H1 (cell line): Measurements from ENCODE around the gene HBS1L. TPM values are rescaled to one million over a fixed set of nuclear protein-coding genes. Genes with fewer than 3 reads are reported as not detected.

Source experiments
- ASH2L ChIP-seq: fragments of 200-600, 300-600 bp; sonication (generic); IDR thresholded peaks from one replicate; pipeline ENCODE4 v1.7.1; 2017; ENCODE audit warnings: low read length
- BCL11A ChIP-seq, 2 experiments: IDR thresholded peaks; one replicate each; pipeline ENCODE4 v1.6.1; 2011; ENCODE audit warnings: low read depth in 2 of 2, low read length in 2 of 2, mild to moderate bottlenecking in 2 of 2
- EP300 ChIP-seq, 2 experiments: IDR thresholded peaks; 1 replicate in 1 of 2; 2 replicates in 1 of 2; pipeline ENCODE4 v1.6.1; 2011 to 2012; ENCODE audit warnings: low read depth in 2 of 2, low read length in 2 of 2, mild to moderate bottlenecking in 2 of 2, borderline replicate concordance in 1 of 2, inconsistent platforms in 1 of 2, moderate library complexity in 1 of 2
- HDAC2 ChIP-seq, 2 experiments: fragments of 300-600 bp in 1 of 2; sonication (generic) in 1 of 2; IDR thresholded peaks; 2 replicates each; pipeline ENCODE4 v1.6.1; 2011 to 2012; ENCODE audit warnings: low read depth in 2 of 2, low read length in 2 of 2, mild to moderate bottlenecking in 2 of 2, moderate library complexity in 2 of 2, borderline replicate concordance in 1 of 2, inconsistent platforms in 1 of 2
- ZNF274 ChIP-seq: IDR thresholded peaks from 2 replicates; pipeline ENCODE4 v1.7.0; 2012; ENCODE audit warnings: low read length, borderline replicate concordance; ENCODE audit errors: extremely low read depth
- polyA plus RNA-seq, 7 experiments: library from polyadenylated mRNA; depleted of rRNA in 3 of 7; stranded (reverse) in 5 of 7; unstranded in 2 of 7; fragments of >200 nt in 5 of 7; fragments of 200-250 nt in 2 of 7; gene quantifications; 1 replicate in 5 of 7; 2 replicates in 1 of 7; 4 replicates in 1 of 7; pipeline versions ENCODE4 v1.2.1 to v1.2.3, GENCODE V29; 2011 to 2013; ENCODE audit warnings: missing spikeins in 2 of 7, mixed read lengths in 2 of 7
- total RNA-seq: library from RNA; stranded (reverse); fragmentation: NEBNext Ultra II Directional; extraction: Animal tissue kit (Norgen Biotek cat#: 25700); gene quantifications from 2 replicates; pipeline ENCODE4 v1.2.1, GENCODE V29; 2021
- TF ChIP-seq, protein P1 (sequence below): fragments of 300-600 bp; sonication (generic); IDR thresholded peaks from 2 replicates; pipeline ENCODE4 v1.7.1; 2012; ENCODE audit warnings: low read length, moderate library complexity, mild to moderate bottlenecking, inconsistent platforms; ENCODE audit not compliant: insufficient replicate concordance
- TF ChIP-seq, protein P2 (sequence below): IDR thresholded peaks from 2 replicates; pipeline ENCODE4 v1.6.1; 2011; ENCODE audit warnings: low read depth, mild to moderate bottlenecking, low read length; ENCODE audit not compliant: insufficient read depth

HBS1L gene
- total and polyA plus RNA-seq, 2 of the 8 experiments (the other 6 are each of a cell fraction or from before 2014, with no cell fraction given): 28.1 to 97.1 TPM

DNA sequence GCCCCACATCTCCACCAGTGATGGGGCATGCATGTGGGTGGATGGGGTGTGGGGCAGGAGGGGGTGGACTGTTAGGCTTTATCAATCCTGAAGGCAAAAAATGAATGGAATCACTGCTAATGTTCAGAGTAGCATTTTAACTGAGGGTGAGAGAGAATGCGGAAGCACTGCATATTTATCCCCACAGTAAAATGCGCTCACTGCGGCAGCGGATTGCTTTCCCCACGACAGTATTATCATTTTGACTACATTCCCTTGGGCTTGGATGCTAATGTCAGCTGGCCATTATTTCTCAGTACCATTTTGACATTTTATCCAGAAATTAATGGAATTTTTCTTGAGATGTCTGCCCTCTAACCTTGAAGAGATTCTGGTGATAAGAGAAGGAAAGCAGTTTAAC lies 118.1 kb downstream of the HBS1L start (continued):
- TF ChIP-seq, protein P1, sequence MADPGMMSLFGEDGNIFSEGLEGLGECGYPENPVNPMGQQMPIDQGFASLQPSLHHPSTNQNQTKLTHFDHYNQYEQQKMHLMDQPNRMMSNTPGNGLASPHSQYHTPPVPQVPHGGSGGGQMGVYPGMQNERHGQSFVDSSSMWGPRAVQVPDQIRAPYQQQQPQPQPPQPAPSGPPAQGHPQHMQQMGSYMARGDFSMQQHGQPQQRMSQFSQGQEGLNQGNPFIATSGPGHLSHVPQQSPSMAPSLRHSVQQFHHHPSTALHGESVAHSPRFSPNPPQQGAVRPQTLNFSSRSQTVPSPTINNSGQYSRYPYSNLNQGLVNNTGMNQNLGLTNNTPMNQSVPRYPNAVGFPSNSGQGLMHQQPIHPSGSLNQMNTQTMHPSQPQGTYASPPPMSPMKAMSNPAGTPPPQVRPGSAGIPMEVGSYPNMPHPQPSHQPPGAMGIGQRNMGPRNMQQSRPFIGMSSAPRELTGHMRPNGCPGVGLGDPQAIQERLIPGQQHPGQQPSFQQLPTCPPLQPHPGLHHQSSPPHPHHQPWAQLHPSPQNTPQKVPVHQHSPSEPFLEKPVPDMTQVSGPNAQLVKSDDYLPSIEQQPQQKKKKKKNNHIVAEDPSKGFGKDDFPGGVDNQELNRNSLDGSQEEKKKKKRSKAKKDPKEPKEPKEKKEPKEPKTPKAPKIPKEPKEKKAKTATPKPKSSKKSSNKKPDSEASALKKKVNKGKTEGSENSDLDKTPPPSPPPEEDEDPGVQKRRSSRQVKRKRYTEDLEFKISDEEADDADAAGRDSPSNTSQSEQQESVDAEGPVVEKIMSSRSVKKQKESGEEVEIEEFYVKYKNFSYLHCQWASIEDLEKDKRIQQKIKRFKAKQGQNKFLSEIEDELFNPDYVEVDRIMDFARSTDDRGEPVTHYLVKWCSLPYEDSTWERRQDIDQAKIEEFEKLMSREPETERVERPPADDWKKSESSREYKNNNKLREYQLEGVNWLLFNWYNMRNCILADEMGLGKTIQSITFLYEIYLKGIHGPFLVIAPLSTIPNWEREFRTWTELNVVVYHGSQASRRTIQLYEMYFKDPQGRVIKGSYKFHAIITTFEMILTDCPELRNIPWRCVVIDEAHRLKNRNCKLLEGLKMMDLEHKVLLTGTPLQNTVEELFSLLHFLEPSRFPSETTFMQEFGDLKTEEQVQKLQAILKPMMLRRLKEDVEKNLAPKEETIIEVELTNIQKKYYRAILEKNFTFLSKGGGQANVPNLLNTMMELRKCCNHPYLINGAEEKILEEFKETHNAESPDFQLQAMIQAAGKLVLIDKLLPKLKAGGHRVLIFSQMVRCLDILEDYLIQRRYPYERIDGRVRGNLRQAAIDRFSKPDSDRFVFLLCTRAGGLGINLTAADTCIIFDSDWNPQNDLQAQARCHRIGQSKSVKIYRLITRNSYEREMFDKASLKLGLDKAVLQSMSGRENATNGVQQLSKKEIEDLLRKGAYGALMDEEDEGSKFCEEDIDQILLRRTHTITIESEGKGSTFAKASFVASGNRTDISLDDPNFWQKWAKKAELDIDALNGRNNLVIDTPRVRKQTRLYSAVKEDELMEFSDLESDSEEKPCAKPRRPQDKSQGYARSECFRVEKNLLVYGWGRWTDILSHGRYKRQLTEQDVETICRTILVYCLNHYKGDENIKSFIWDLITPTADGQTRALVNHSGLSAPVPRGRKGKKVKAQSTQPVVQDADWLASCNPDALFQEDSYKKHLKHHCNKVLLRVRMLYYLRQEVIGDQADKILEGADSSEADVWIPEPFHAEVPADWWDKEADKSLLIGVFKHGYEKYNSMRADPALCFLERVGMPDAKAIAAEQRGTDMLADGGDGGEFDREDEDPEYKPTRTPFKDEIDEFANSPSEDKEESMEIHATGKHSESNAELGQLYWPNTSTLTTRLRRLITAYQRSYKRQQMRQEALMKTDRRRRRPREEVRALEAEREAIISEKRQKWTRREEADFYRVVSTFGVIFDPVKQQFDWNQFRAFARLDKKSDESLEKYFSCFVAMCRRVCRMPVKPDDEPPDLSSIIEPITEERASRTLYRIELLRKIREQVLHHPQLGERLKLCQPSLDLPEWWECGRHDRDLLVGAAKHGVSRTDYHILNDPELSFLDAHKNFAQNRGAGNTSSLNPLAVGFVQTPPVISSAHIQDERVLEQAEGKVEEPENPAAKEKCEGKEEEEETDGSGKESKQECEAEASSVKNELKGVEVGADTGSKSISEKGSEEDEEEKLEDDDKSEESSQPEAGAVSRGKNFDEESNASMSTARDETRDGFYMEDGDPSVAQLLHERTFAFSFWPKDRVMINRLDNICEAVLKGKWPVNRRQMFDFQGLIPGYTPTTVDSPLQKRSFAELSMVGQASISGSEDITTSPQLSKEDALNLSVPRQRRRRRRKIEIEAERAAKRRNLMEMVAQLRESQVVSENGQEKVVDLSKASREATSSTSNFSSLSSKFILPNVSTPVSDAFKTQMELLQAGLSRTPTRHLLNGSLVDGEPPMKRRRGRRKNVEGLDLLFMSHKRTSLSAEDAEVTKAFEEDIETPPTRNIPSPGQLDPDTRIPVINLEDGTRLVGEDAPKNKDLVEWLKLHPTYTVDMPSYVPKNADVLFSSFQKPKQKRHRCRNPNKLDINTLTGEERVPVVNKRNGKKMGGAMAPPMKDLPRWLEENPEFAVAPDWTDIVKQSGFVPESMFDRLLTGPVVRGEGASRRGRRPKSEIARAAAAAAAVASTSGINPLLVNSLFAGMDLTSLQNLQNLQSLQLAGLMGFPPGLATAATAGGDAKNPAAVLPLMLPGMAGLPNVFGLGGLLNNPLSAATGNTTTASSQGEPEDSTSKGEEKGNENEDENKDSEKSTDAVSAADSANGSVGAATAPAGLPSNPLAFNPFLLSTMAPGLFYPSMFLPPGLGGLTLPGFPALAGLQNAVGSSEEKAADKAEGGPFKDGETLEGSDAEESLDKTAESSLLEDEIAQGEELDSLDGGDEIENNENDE: no peak
- TF ChIP-seq ZNF274 (no peak), HDAC2 (IDR thresholded peaks at IDR 0.05; ENCODE audit: borderline replicate concordance in 1 of 2, low read depth in 2 of 2, low read length in 2 of 2) (no peak), ASH2L (no peak), BCL11A (IDR thresholded peaks at IDR 0.05; ENCODE audit: low read depth in 2 of 2, low read length in 2 of 2) (no peak), EP300 (IDR thresholded peaks at IDR 0.05; ENCODE audit: borderline replicate concordance in 1 of 2, low read depth in 2 of 2, low read length in 2 of 2) (no peak)
- TF ChIP-seq, protein P2, sequence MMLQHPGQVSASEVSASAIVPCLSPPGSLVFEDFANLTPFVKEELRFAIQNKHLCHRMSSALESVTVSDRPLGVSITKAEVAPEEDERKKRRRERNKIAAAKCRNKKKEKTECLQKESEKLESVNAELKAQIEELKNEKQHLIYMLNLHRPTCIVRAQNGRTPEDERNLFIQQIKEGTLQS: no peak
